H1 (cell line): ENCODE data around the gene OR2A12. TPM values are rescaled to one million over a fixed set of nuclear protein-coding genes. Genes with fewer than 3 reads are reported as not detected.

Experiments used
- CTCF ChIA-PET: fragments of 300-600 bp; sonication (Branson Sonifier 250); formaldehyde crosslinking; loops from one replicate; lab custom pipeline; 2021; ENCODE audit not compliant: partially characterized antibody; lab: Charles Lee
- POLR2A ChIA-PET: fragments of 300-600 bp; sonication (Branson Sonifier 250); formaldehyde crosslinking; loops from one replicate; lab custom pipeline; 2021; ENCODE audit warnings: inconsistent platforms; ENCODE audit not compliant: partially characterized antibody; lab: Charles Lee
- DNase-seq, 2 experiments: peaks; one replicate each; pipeline versions ENCODE4 v3.0.0 to v3.0.0-alpha.2; 2010 to 2022; ENCODE audit warnings: low spot score in 2 of 2, low read depth in 1 of 2, mixed read lengths in 1 of 2
- FAIRE-seq: peaks from 2 replicates; lab custom pipeline; 2011; peaks lifted over from hg19 to GRCh38; lab: Jason Lieb, UNC
- H2AFZ ChIP-seq: 2 replicates; pipeline ENCODE4 v1.8.1; 2012; ENCODE audit warnings: low read length, inconsistent platforms
- H2AK5ac ChIP-seq: 2 replicates; pipeline ENCODE4 v1.6.1; 2013; ENCODE audit warnings: low read depth, low read length
- H2BK120ac ChIP-seq: replicated peaks from 2 replicates; pipeline ENCODE3; 2013; ENCODE audit warnings: low read depth, low read length, inconsistent platforms
- H2BK12ac ChIP-seq: 2 replicates; pipeline ENCODE4 v1.6.1; 2013; ENCODE audit warnings: low read depth, low read length
- H2BK15ac ChIP-seq: 2 replicates; pipeline ENCODE4 v1.6.1; 2013; ENCODE audit warnings: low read length
- H2BK20ac ChIP-seq: 2 replicates; pipeline ENCODE4 v1.6.1; 2013; ENCODE audit warnings: low read length
- H2BK5ac ChIP-seq: 2 replicates; pipeline ENCODE4 v1.6.1; 2013; ENCODE audit warnings: low read depth, low read length
- H3K14ac ChIP-seq: 2 replicates; pipeline ENCODE4 v1.6.1; 2013; ENCODE audit warnings: inconsistent platforms; ENCODE audit not compliant: insufficient read length
- H3K18ac ChIP-seq: 2 replicates; pipeline ENCODE4 v1.6.1; 2013; ENCODE audit warnings: low read length; ENCODE audit errors: extremely low read depth
- H3K23ac ChIP-seq: 2 replicates; pipeline ENCODE4 v1.6.1; 2013; ENCODE audit warnings: inconsistent platforms; ENCODE audit not compliant: insufficient read length
- H3K23me2 ChIP-seq: 2 replicates; pipeline ENCODE4 v1.6.1; 2013; ENCODE audit warnings: low read depth, low read length
- H3K27ac ChIP-seq: 2 replicates; pipeline ENCODE4 v1.6.1; 2011; ENCODE audit warnings: low read depth, low read length, inconsistent platforms
- H3K27me3 ChIP-seq, 4 experiments: replicated peaks in 1 of 4; 1 replicate in 1 of 4; 2 replicates in 3 of 4; pipeline versions ENCODE4 v1.6.1 to v1.8.1; 2011 to 2013; ENCODE audit warnings: low read length in 3 of 4, mild to moderate bottlenecking in 3 of 4, inconsistent platforms in 2 of 4, mixed read lengths in 2 of 4, moderate library complexity in 1 of 4; ENCODE audit not compliant: control insufficient read depth in 3 of 4, insufficient read depth in 3 of 4; ENCODE audit errors: extremely low read depth in 1 of 4
- H3K36me3 ChIP-seq, 4 experiments: 2 replicates each; pipeline versions ENCODE4 v1.6.1 to v1.8.1; 2011 to 2013; ENCODE audit warnings: mild to moderate bottlenecking in 4 of 4, low read length in 3 of 4, moderate library complexity in 2 of 4, control low read depth in 1 of 4, inconsistent platforms in 1 of 4; ENCODE audit not compliant: insufficient read depth in 4 of 4, control insufficient read depth in 2 of 4
- H3K4ac ChIP-seq: replicated peaks from 2 replicates; pipeline ENCODE3; 2013; ENCODE audit warnings: low read length, low read depth, mixed read lengths, inconsistent platforms; ENCODE audit not compliant: insufficient read length
- H3K4me1 ChIP-seq, 4 experiments: replicated peaks in 1 of 4; 1 replicate in 1 of 4; 2 replicates in 3 of 4; pipeline versions ENCODE4 v1.6.1 to v1.8.1; 2011 to 2013; ENCODE audit warnings: low read length in 3 of 4, inconsistent platforms in 2 of 4, mixed read lengths in 1 of 4; ENCODE audit not compliant: insufficient read depth in 4 of 4, control insufficient read depth in 3 of 4
- H3K4me2 ChIP-seq, 2 experiments: 2 replicates each; pipeline versions ENCODE4 v1.6.1 to v1.8.1; 2011 to 2013; ENCODE audit warnings: low read depth in 2 of 2, low read length in 2 of 2, control low read depth in 1 of 2, inconsistent platforms in 1 of 2, mild to moderate bottlenecking in 1 of 2; ENCODE audit not compliant: insufficient read depth in 1 of 2
- H3K4me3 ChIP-seq, 4 experiments: fragments of 200-600, 300-600 bp in 1 of 4; sonication (generic), shearing (Covaris generic), sonication (Bioruptor Twin) in 1 of 4; 2 replicates each; pipeline versions ENCODE4 v1.5.1 to v1.8.1; 2011 to 2016; ENCODE audit warnings: low read length in 4 of 4, low read depth in 3 of 4, control low read depth in 2 of 4, inconsistent platforms in 2 of 4, mild to moderate bottlenecking in 2 of 4, mixed read lengths in 1 of 4, moderate library complexity in 1 of 4; ENCODE audit not compliant: insufficient read depth in 2 of 4; ENCODE audit errors: extremely low read depth in 1 of 4
- H3K56ac ChIP-seq: replicated peaks from 2 replicates; pipeline ENCODE3; 2013; ENCODE audit warnings: low read depth, mild to moderate bottlenecking, mixed read lengths, low read length, inconsistent platforms; ENCODE audit not compliant: insufficient read length
- H3K79me1 ChIP-seq: 2 replicates; pipeline ENCODE4 v1.6.1; 2013; ENCODE audit warnings: low read depth, low read length, control low read depth
- H3K79me2 ChIP-seq, 2 experiments: 2 replicates each; pipeline versions ENCODE4 v1.6.1 to v1.8.1; 2012 to 2013; ENCODE audit warnings: low read length in 2 of 2, mild to moderate bottlenecking in 2 of 2, inconsistent platforms in 1 of 2; ENCODE audit not compliant: insufficient read depth in 2 of 2, control insufficient read depth in 1 of 2
- H3K9ac ChIP-seq, 4 experiments: replicated peaks in 1 of 4; 1 replicate in 1 of 4; 2 replicates in 3 of 4; pipeline versions ENCODE4 v1.6.1 to v1.8.1; 2011 to 2013; ENCODE audit warnings: low read depth in 3 of 4, low read length in 3 of 4, control low read depth in 2 of 4, mild to moderate bottlenecking in 2 of 4, moderate library complexity in 2 of 4, inconsistent platforms in 1 of 4; ENCODE audit errors: extremely low read depth in 1 of 4
- H3K9me3 ChIP-seq, 2 experiments: 2 replicates each; pipeline versions ENCODE4 v1.6.1 to v1.8.1; 2012 to 2013; ENCODE audit warnings: mild to moderate bottlenecking in 2 of 2, moderate library complexity in 2 of 2, control low read depth in 1 of 2, inconsistent platforms in 1 of 2, low read depth in 1 of 2, low read length in 1 of 2, mixed read lengths in 1 of 2; ENCODE audit not compliant: insufficient read depth in 2 of 2
- H4K20me1 ChIP-seq, 2 experiments: replicated peaks in 1 of 2; 2 replicates each; pipeline versions ENCODE3 to v1.8.1; 2011 to 2013; ENCODE audit warnings: inconsistent platforms in 2 of 2, low read length in 2 of 2, mild to moderate bottlenecking in 1 of 2; ENCODE audit not compliant: insufficient read depth in 2 of 2, control insufficient read depth in 1 of 2
- H4K5ac ChIP-seq: 2 replicates; pipeline ENCODE4 v1.6.1; 2013; ENCODE audit warnings: low read length, low read depth, mixed read lengths, inconsistent platforms; ENCODE audit not compliant: insufficient read length
- H4K8ac ChIP-seq: 2 replicates; pipeline ENCODE4 v1.8.0; 2013; ENCODE audit warnings: mild to moderate bottlenecking, moderate library complexity, low read length, inconsistent platforms; ENCODE audit not compliant: insufficient read depth; ENCODE audit errors: extremely low read depth
- H4K91ac ChIP-seq: replicated peaks from 2 replicates; pipeline ENCODE3; 2013; ENCODE audit warnings: low read length, mixed read lengths, inconsistent platforms; ENCODE audit not compliant: insufficient read length
- CBX5 ChIP-seq: fragments of 300-800, 300-1000 bp; sonication (generic); IDR thresholded peaks from 2 replicates; pipeline ENCODE4 v1.7.1; 2016; ENCODE audit warnings: antibody characterized with exemption, low read length, low read depth
- EP300 ChIP-seq, 2 experiments: IDR thresholded peaks; 1 replicate in 1 of 2; 2 replicates in 1 of 2; pipeline ENCODE4 v1.6.1; 2011 to 2012; ENCODE audit warnings: low read depth in 2 of 2, low read length in 2 of 2, mild to moderate bottlenecking in 2 of 2, borderline replicate concordance in 1 of 2, inconsistent platforms in 1 of 2, moderate library complexity in 1 of 2
- JUND ChIP-seq: IDR thresholded peaks from 2 replicates; pipeline ENCODE4 v1.6.1; 2011; ENCODE audit warnings: mild to moderate bottlenecking, improper control_type of control experiment, low read length
- NRF1 ChIP-seq: IDR thresholded peaks from 2 replicates; pipeline ENCODE4 v1.6.1; 2011; ENCODE audit warnings: mild to moderate bottlenecking, low read depth, low read length, improper control_type of control experiment
- SUZ12 ChIP-seq: fragments of 200-600 bp; sonication (generic); IDR thresholded peaks from 2 replicates; pipeline ENCODE4 v1.6.1; 2012; ENCODE audit warnings: mild to moderate bottlenecking, inconsistent platforms, low read length, moderate library complexity, mixed read lengths
- WGBS, 2 experiments: shearing (Covaris generic) in 1 of 2; methylation state at CpG; one replicate each; pipeline versions ENCODE4 v1.1.6 to v1.1.7; 2013 to 2015; ENCODE audit warnings: low lambda C conversion rate in 2 of 2, mixed read lengths in 2 of 2, inconsistent platforms in 1 of 2, low coverage in 1 of 2, missing lambda C conversion rate in 1 of 2; ENCODE audit not compliant: insufficient replicate concordance in 2 of 2, insufficient coverage in 1 of 2, insufficient read length in 1 of 2; ENCODE audit errors: extremely low coverage in 1 of 2, missing lambda C conversion rate in 1 of 2; 5-methylcytosine and 5-hydroxymethylcytosine counted together
- polyA plus RNA-seq, 7 experiments: library from polyadenylated mRNA; depleted of rRNA in 3 of 7; stranded (reverse) in 5 of 7; unstranded in 2 of 7; fragments of >200 nt in 5 of 7; fragments of 200-250 nt in 2 of 7; gene quantifications; 1 replicate in 5 of 7; 2 replicates in 1 of 7; 4 replicates in 1 of 7; pipeline versions ENCODE4 v1.2.1 to v1.2.3, GENCODE V29; 2011 to 2013; ENCODE audit warnings: missing spikeins in 2 of 7, mixed read lengths in 2 of 7
- total RNA-seq: library from RNA; stranded (reverse); fragmentation: NEBNext Ultra II Directional; extraction: Animal tissue kit (Norgen Biotek cat#: 25700); gene quantifications from 2 replicates; pipeline ENCODE4 v1.2.1, GENCODE V29; 2021

OR2A12 gene
- total and polyA plus RNA-seq, 2 of the 8 experiments (the other 6 are each of a cell fraction or from before 2014, with no cell fraction given) = not detected

- no peaks in the 10 kb centered on the region for H3K23me2 ChIP-seq
- no peak overlapping the region for H2BK20ac ChIP-seq
- FAIRE-seq (no peak), DNase-seq (no peak)
- H4K20me1 ChIP-seq = no peaks in the 10 kb centered on the region
- H2AFZ ChIP-seq = no peak overlapping the region
- no peak overlapping the region for H2AK5ac ChIP-seq
- H3K9me3 ChIP-seq = 0 out of 4 replicates have a peak, but pooled peaks cover 0 to under 1% of the 10 kb centered on the region in 2 experiments
- H3K27me3 ChIP-seq = no peaks in the 10 kb centered on the region
- 77% methylated on average over 1 of the region's 1 CpG; no CpG with 5 or more reads in 1 of the 2 experiments for WGBS, 2 experiments
- no peak overlapping the region for H3K56ac ChIP-seq
- H4K5ac ChIP-seq = no peak overlapping the region
- H3K9ac ChIP-seq = no peak overlapping the region
- H3K36me3 ChIP-seq = no peaks in the 10 kb centered on the region
- TF ChIP-seq JUND = no peak
- no peak for TF ChIP-seq SUZ12
- TF ChIP-seq EP300 (IDR thresholded peaks at IDR 0.05; ENCODE audit: borderline replicate concordance in 1 of 2, low read depth in 2 of 2, low read length in 2 of 2) = no peak
- no peak for TF ChIP-seq NRF1
- TF ChIP-seq CBX5 = no peak
- no peak overlapping the region for H3K27ac ChIP-seq
- H2BK12ac ChIP-seq = no peak overlapping the region
- H3K18ac ChIP-seq = no peak overlapping the region
- no peaks in the 10 kb centered on the region for H3K79me2 ChIP-seq
- CTCF ChIA-PET = interaction anchor here (0.6 to 0.9 kb wide), 2 partner anchors 15 to 227 kb away, joined by 3 to 5 read pairs; no protein-coding TSS in a partner anchor
- no peak overlapping the region for H3K23ac ChIP-seq
- no peak overlapping the region for H4K91ac ChIP-seq
- H2BK15ac ChIP-seq = no peak overlapping the region
- no peaks in the 10 kb centered on the region for H3K79me1 ChIP-seq
- no peak overlapping the region for H2BK120ac ChIP-seq
- H3K14ac ChIP-seq = no peak overlapping the region
- no peak overlapping the region for H4K8ac ChIP-seq
- no peak overlapping the region for H3K4me2 ChIP-seq
- H3K4me1 ChIP-seq = no peaks in the 10 kb centered on the region
- POLR2A ChIA-PET = no interaction called here
- no peak overlapping the region for H3K4ac ChIP-seq
- H2BK5ac ChIP-seq = no peak overlapping the region
- no peak overlapping the region for H3K4me3 ChIP-seq
Observed at GRCh38 chr7:144113651-144114050, 27.6 kb downstream of the OR2A12 start.
